Measurements from ENCODE around the gene COL11A2.
"Not testable (repeated sequence)": the region's sequence is repeated elsewhere in the genome, so short reads cannot be mapped to it uniquely, and the experiment has no call there.

The COL11A2 gene

GRCh38 chr6:33150560-33150959, 41.7 kb downstream of the COL11A2 start:
- H3K4me1 ChIP-seq (ENCODE audit: control insufficient read depth, insufficient read depth, low read length); H3K27me3 ChIP-seq (ENCODE audit: control insufficient read depth in 1 of 2, insufficient read depth in 2 of 2, low read length in 2 of 2); H3K4me3 ChIP-seq (ENCODE audit: low read length in 2 of 2); H3K9ac ChIP-seq (ENCODE audit: low read length in 2 of 2); H3K36me3 ChIP-seq (ENCODE audit: control insufficient read depth in 2 of 2, insufficient read depth in 2 of 2, low read length in 2 of 2); H3K9me3 ChIP-seq (ENCODE audit: control insufficient read depth in 2 of 2, low read length in 2 of 2); H3K27ac ChIP-seq (ENCODE audit: low read length): not testable (repeated sequence)

- peaks cover 5 to 13% of the 10 kb centered on the region in 2 donors for H3K27me3 ChIP-seq (ENCODE audit: control insufficient read depth in 1 of 2, insufficient read depth in 2 of 2, low read length in 2 of 2)
- H3K36me3 ChIP-seq (ENCODE audit: control insufficient read depth in 2 of 2, insufficient read depth in 2 of 2, low read length in 2 of 2): no peaks in the 10 kb centered on the region
- no peaks in the 10 kb centered on the region for H3K9me3 ChIP-seq (ENCODE audit: control insufficient read depth in 2 of 2, low read length in 2 of 2)
- H3K27ac ChIP-seq (ENCODE audit: low read length): no peak overlapping the region
- H3K4me1 ChIP-seq (ENCODE audit: control insufficient read depth, insufficient read depth, low read length): no peaks in the 10 kb centered on the region
- no peak overlapping the region for H3K4me3 ChIP-seq (ENCODE audit: low read length in 2 of 2)
- no peak overlapping the region for H3K9ac ChIP-seq (ENCODE audit: low read length in 2 of 2)
Observed at GRCh38 chr6:33147807-33148666, 44.2 kb downstream of the COL11A2 start.

DNA sequence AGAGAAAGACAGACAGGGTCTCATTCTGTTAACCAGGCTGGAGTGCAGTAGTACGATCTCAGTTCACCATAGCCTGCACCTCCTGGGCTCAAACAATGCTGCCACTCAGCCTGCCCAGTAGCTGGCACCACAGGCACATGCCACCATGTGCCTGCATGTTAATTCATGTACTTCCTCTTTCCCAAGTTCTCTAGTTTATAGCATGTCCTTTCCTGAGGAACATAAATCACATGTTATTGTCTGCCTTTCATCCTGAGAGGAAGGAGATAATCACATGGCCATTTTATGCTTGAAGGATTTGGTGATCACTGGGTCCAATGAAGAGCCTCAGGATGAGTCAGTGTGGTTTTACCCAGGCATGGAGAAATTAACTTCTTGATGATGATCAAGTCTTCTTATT, 47.9 kb downstream of the COL11A2 start:
- Histone ChIP-seq H3K27me3 (ENCODE audit: control insufficient read depth in 1 of 2, insufficient read depth in 2 of 2, low read length in 2 of 2) (peaks cover 5 to 22% of the 10 kb centered on the region in 2 donors), H3K9ac (ENCODE audit: low read length in 2 of 2) (no peak overlapping the region), H3K9me3 (ENCODE audit: control insufficient read depth in 2 of 2, low read length in 2 of 2) (no peaks in the 10 kb centered on the region), H3K4me1 (ENCODE audit: control insufficient read depth, insufficient read depth, low read length) (no peaks in the 10 kb centered on the region), H3K36me3 (ENCODE audit: control insufficient read depth in 2 of 2, insufficient read depth in 2 of 2, low read length in 2 of 2) (no peaks in the 10 kb centered on the region), H3K4me3 (ENCODE audit: low read length in 2 of 2) (no peak overlapping the region), H3K27ac (ENCODE audit: low read length) (no peak overlapping the region)

DNA sequence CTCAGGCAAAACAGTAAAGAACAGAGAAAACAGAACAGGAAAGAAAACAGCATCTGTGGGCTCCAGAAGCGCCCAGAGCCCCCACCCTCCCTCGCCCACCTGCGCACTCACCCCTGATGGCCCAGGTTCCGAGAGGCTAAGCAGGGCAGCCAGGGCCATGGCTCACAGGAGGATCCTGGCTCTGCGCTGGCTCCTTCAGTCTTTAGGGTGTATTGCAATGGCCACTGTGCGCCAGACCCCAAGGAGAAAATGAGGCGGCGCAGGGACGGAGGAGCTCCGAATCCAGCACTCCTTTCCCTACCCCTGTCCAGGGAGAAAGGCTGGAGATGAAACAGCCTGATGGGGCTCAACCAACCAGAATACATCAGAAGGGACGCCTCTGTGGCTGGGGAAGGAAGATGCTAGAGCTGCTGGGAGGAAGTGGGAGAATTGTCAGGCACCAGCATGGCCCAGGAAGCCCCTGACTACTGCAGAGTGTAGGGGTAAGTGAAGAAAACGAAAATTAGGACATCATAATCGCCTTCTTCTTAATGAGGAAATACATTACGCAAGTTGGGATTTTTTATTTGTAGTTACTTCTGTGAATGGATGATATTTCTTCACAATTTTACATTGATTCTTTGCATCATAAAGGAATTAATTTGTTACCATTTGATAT, 49.0 kb downstream of the COL11A2 start:
- H3K36me3 ChIP-seq (ENCODE audit: control insufficient read depth in 2 of 2, insufficient read depth in 2 of 2, low read length in 2 of 2): no peaks in the 10 kb centered on the region
- no peak overlapping the region for H3K4me3 ChIP-seq (ENCODE audit: low read length in 2 of 2)
- H3K9me3 ChIP-seq (ENCODE audit: control insufficient read depth in 2 of 2, low read length in 2 of 2): no peaks in the 10 kb centered on the region
- H3K4me1 ChIP-seq (ENCODE audit: control insufficient read depth, insufficient read depth, low read length): no peaks in the 10 kb centered on the region
- H3K9ac ChIP-seq (ENCODE audit: low read length in 2 of 2): no peak overlapping the region
- peaks cover 5 to 16% of the 10 kb centered on the region in 2 donors for H3K27me3 ChIP-seq (ENCODE audit: control insufficient read depth in 1 of 2, insufficient read depth in 2 of 2, low read length in 2 of 2)
- no peak overlapping the region for H3K27ac ChIP-seq (ENCODE audit: low read length)

DNA sequence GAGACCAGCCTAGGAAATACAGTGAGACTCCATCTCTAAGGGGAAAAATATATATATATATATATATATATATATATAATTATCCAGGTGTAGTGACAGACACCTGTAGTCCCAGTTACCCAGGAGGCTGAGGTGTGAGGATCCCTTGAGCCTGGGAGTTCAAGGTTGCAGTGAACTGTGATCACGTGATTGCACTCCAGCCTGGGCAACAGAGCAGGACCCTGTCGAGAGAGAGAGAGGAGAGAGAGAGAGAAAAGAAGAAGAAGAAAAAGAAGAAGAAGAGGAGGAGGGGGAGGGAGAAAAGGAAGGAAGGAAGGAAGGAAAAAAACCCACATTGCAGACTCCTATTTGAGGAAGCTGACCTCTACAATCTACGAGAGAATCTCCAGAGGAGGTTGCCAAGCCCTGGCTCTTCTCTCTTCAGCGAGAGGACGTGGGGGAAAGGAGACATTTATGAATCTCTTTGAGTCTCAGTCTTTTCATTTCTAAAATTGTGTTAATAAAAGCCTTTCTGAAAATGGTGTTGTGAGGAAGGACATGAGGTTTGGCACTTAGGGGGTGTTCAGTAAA, 49.7 kb downstream of the COL11A2 start:
- H3K9me3 ChIP-seq (ENCODE audit: control insufficient read depth in 2 of 2, low read length in 2 of 2): no peaks in the 10 kb centered on the region
- H3K27ac ChIP-seq (ENCODE audit: low read length): no peak overlapping the region

GRCh38 chr6:33140556-33140955, 51.7 kb downstream of the COL11A2 start:
- no peak overlapping the region for H3K27ac ChIP-seq (ENCODE audit: low read length)
- no peak overlapping the region for H3K4me3 ChIP-seq (ENCODE audit: low read length in 2 of 2)
- H3K4me1 ChIP-seq (ENCODE audit: control insufficient read depth, insufficient read depth, low read length): no peaks in the 10 kb centered on the region
- no peak overlapping the region for H3K9ac ChIP-seq (ENCODE audit: low read length in 2 of 2)
- no peaks in the 10 kb centered on the region for H3K36me3 ChIP-seq (ENCODE audit: control insufficient read depth in 2 of 2, insufficient read depth in 2 of 2, low read length in 2 of 2)
- no peaks in the 10 kb centered on the region for H3K9me3 ChIP-seq (ENCODE audit: control insufficient read depth in 2 of 2, low read length in 2 of 2)
- peaks cover 5 to 16% of the 10 kb centered on the region in 2 donors for H3K27me3 ChIP-seq (ENCODE audit: control insufficient read depth in 1 of 2, insufficient read depth in 2 of 2, low read length in 2 of 2)

More for the DNA sequence above, 49.7 kb downstream of the COL11A2 start:
- no peaks in the 10 kb centered on the region for H3K36me3 ChIP-seq (ENCODE audit: control insufficient read depth in 2 of 2, insufficient read depth in 2 of 2, low read length in 2 of 2)
- H3K4me3 ChIP-seq (ENCODE audit: low read length in 2 of 2): no peak overlapping the region
- no peak overlapping the region for H3K9ac ChIP-seq (ENCODE audit: low read length in 2 of 2)
- peaks cover 5 to 16% of the 10 kb centered on the region in 2 donors for H3K27me3 ChIP-seq (ENCODE audit: control insufficient read depth in 1 of 2, insufficient read depth in 2 of 2, low read length in 2 of 2)
- H3K4me1 ChIP-seq (ENCODE audit: control insufficient read depth, insufficient read depth, low read length): no peaks in the 10 kb centered on the region

DNA sequence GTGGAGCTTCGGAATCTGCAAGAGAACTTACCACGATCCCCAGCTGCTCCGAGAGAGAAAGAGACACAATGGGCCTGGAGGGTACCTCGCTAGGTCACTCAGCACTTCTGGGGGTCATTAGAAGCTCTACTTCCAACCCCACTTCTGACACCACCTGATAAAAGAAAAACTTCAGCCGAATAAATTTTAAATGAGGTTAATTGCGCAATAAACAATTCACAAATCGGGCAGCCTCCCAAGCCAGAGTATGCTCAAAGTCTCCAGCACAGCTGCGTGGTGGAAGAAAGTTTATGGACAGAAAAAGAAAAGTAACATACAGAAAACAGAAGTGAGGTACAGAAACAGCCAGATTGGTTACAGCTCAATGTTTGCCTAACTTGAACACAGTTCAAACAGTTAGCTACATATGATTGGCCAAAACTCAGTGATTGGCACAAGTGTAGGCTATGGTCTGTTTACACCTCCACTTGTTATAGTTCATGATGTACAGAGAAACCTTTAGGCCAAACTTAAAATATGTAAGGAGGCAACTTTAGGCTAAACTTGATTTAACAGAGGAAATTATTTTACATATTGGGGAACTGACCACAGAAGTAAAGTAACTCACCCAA, 52.6 kb downstream of the COL11A2 start:
- H3K4me1 ChIP-seq (ENCODE audit: control insufficient read depth, insufficient read depth, low read length): no peaks in the 10 kb centered on the region
- no peaks in the 10 kb centered on the region for H3K9me3 ChIP-seq (ENCODE audit: control insufficient read depth in 2 of 2, low read length in 2 of 2)
- peaks cover 5 to 16% of the 10 kb centered on the region in 2 donors for H3K27me3 ChIP-seq (ENCODE audit: control insufficient read depth in 1 of 2, insufficient read depth in 2 of 2, low read length in 2 of 2)
- no peak overlapping the region for H3K9ac ChIP-seq (ENCODE audit: low read length in 2 of 2)
- H3K27ac ChIP-seq (ENCODE audit: low read length): no peak overlapping the region
- no peak overlapping the region for H3K4me3 ChIP-seq (ENCODE audit: low read length in 2 of 2)
- no peaks in the 10 kb centered on the region for H3K36me3 ChIP-seq (ENCODE audit: control insufficient read depth in 2 of 2, insufficient read depth in 2 of 2, low read length in 2 of 2)

GRCh38 chr6:33136310-33136900, 55.9 kb downstream of the COL11A2 start:
- H3K27me3 ChIP-seq (ENCODE audit: control insufficient read depth in 1 of 2, insufficient read depth in 2 of 2, low read length in 2 of 2): peaks cover 0 to 5% of the 10 kb centered on the region in 2 donors
- no peak overlapping the region for H3K4me3 ChIP-seq (ENCODE audit: low read length in 2 of 2)
- no peak overlapping the region for H3K9ac ChIP-seq (ENCODE audit: low read length in 2 of 2)
- H3K4me1 ChIP-seq (ENCODE audit: control insufficient read depth, insufficient read depth, low read length): no peaks in the 10 kb centered on the region
- no peak overlapping the region for H3K27ac ChIP-seq (ENCODE audit: low read length)
- no peaks in the 10 kb centered on the region for H3K9me3 ChIP-seq (ENCODE audit: control insufficient read depth in 2 of 2, low read length in 2 of 2)
- no peaks in the 10 kb centered on the region for H3K36me3 ChIP-seq (ENCODE audit: control insufficient read depth in 2 of 2, insufficient read depth in 2 of 2, low read length in 2 of 2)

GRCh38 chr6:33132081-33132524, 60.2 kb downstream of the COL11A2 start:
- no peak overlapping the region for H3K27ac ChIP-seq (ENCODE audit: low read length)
- H3K4me3 ChIP-seq (ENCODE audit: low read length in 2 of 2): no peak overlapping the region
- H3K4me1 ChIP-seq (ENCODE audit: control insufficient read depth, insufficient read depth, low read length): no peaks in the 10 kb centered on the region
- H3K9me3 ChIP-seq (ENCODE audit: control insufficient read depth in 2 of 2, low read length in 2 of 2): no peaks in the 10 kb centered on the region
- H3K36me3 ChIP-seq (ENCODE audit: control insufficient read depth in 2 of 2, insufficient read depth in 2 of 2, low read length in 2 of 2): no peaks in the 10 kb centered on the region
- H3K9ac ChIP-seq (ENCODE audit: low read length in 2 of 2): no peak overlapping the region
- peaks cover 0 to 7% of the 10 kb centered on the region in 2 donors for H3K27me3 ChIP-seq (ENCODE audit: control insufficient read depth in 1 of 2, insufficient read depth in 2 of 2, low read length in 2 of 2)

DNA sequence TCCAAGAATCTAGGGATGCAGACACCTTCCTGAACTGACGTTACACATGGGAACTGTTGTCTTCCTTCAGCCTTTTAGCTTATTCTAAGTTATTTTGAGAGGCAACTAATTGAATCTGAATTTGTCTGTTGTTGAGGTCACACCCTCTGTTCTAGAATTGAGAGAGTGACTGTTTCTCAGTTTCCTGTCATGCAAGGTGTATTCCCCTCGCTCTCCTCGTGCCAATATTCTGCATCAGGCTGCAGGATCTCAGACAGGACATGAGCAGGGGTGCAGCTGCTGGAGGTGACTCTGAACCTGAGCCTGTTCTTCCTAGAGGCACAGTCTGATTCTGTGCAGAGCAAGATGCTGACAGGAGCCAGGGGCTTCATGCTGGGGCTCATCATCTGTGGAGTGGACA, 63.9 kb downstream of the COL11A2 start:
- peaks cover 0 to 7% of the 10 kb centered on the region in 2 donors for H3K27me3 ChIP-seq (ENCODE audit: control insufficient read depth in 1 of 2, insufficient read depth in 2 of 2, low read length in 2 of 2)
- no peak overlapping the region for H3K4me3 ChIP-seq (ENCODE audit: low read length in 2 of 2)
- H3K9ac ChIP-seq (ENCODE audit: low read length in 2 of 2): no peak overlapping the region
- H3K9me3 ChIP-seq (ENCODE audit: control insufficient read depth in 2 of 2, low read length in 2 of 2): peaks cover 0 to 2% of the 10 kb centered on the region in 2 donors
- H3K27ac ChIP-seq (ENCODE audit: low read length): no peak overlapping the region
- H3K4me1 ChIP-seq (ENCODE audit: control insufficient read depth, insufficient read depth, low read length): no peaks in the 10 kb centered on the region
- H3K36me3 ChIP-seq (ENCODE audit: control insufficient read depth in 2 of 2, insufficient read depth in 2 of 2, low read length in 2 of 2): no peaks in the 10 kb centered on the region
